PFSK-1 (cell line): ENCODE measurements around the gene HCN4.

ENCODE experiments used
- FOXP2 ChIP-seq: optimal IDR thresholded peaks from 2 replicates; pipeline ENCODE3; 2011; ENCODE audit warnings: borderline replicate concordance, control low read depth, inconsistent platforms; ENCODE audit not compliant: insufficient read depth; ENCODE audit errors: extremely low read length, extremely low read depth
- POLR2AphosphoS5 ChIP-seq: IDR thresholded peaks from 2 replicates; pipeline ENCODE4 v1.6.1; 2012; ENCODE audit warnings: low read depth, mild to moderate bottlenecking, control low read depth, low read length, moderate library complexity
- REST ChIP-seq, 2 experiments: IDR thresholded peaks; 2 replicates each; pipeline versions ENCODE4 v1.6.1 to v1.8.0; 2011 to 2012; ENCODE audit warnings: low read depth in 2 of 2, low read length in 2 of 2, control low read depth in 1 of 2, inconsistent platforms in 1 of 2, mild to moderate bottlenecking in 1 of 2, moderate library complexity in 1 of 2; ENCODE audit not compliant: insufficient read depth in 1 of 2
- SIN3A ChIP-seq: IDR thresholded peaks from 2 replicates; pipeline ENCODE4 v1.6.1; 2012; ENCODE audit warnings: mild to moderate bottlenecking, low read length, moderate library complexity, borderline replicate concordance; ENCODE audit not compliant: insufficient read depth
- TAF1 ChIP-seq: IDR thresholded peaks from 2 replicates; pipeline ENCODE4 v1.6.1; 2012; ENCODE audit warnings: low read length, control low read depth, borderline replicate concordance; ENCODE audit not compliant: insufficient read depth

- TF ChIP-seq FOXP2 = no peak
- TF ChIP-seq POLR2AphosphoS5 = no peak
- no peak for TF ChIP-seq SIN3A
- TF ChIP-seq REST (IDR thresholded peaks at IDR 0.05; ENCODE audit: insufficient read depth in 1 of 2, low read depth in 2 of 2, low read length in 2 of 2) = no peak
- no peak for TF ChIP-seq TAF1
Measured at GRCh38 chr15:73375012-73375411, 6.3 kb upstream of the HCN4 start.
